Upper lobe of right lung (tissue), 1 donor: ENCODE results near the gene EVL. TPM values are rescaled to one million over a fixed set of nuclear protein-coding genes. Genes with fewer than 3 reads are reported as not detected.
A peak's percentile ranks its signal among the peaks of the same experiment; 100 is the strongest.

ENCODE experiments used
- ATAC-seq: fragments of 200-7000 bp; cut with Tn5 transposase; one replicate; pipeline ENCODE4 v1.9.1; 2020; ENCODE audit warnings: mild to moderate bottlenecking, moderate library complexity
- DNase-seq: peaks from one replicate; pipeline ENCODE4 v3.0.0-alpha.2; 2020
- H3K27ac ChIP-seq: fragments of 200-600 bp; one replicate; pipeline ENCODE4 v1.8.0; 2022
- H3K27me3 ChIP-seq: fragments of 200-600 bp; one replicate; pipeline ENCODE4 v1.8.0; 2022; ENCODE audit warnings: mild to moderate bottlenecking
- H3K36me3 ChIP-seq: fragments of 200-600 bp; one replicate; pipeline ENCODE4 v1.8.0; 2022
- H3K4me1 ChIP-seq: fragments of 200-600 bp; one replicate; pipeline ENCODE4 v1.8.0; 2022
- H3K4me3 ChIP-seq: fragments of 200-600 bp; one replicate; pipeline ENCODE4 v1.8.0; 2022; ENCODE audit warnings: mild to moderate bottlenecking
- H3K9me3 ChIP-seq: fragments of 200-600 bp; one replicate; pipeline ENCODE4 v1.8.0; 2022
- intact Hi-C: fragments of 100-400 bp; cut with DNase I; formaldehyde crosslinking; loops from one replicate; pipeline ENCODE4 v1.11.0; 2022
- total RNA-seq: library from RNA; stranded (reverse); fragmentation: NEBNext Ultra II Directional; extraction: Animal tissue kit (Norgen Biotek cat#: 25700); gene quantifications from one replicate; pipeline ENCODE4 v1.2.1, GENCODE V29; 2021
- TF ChIP-seq, protein P1 (sequence below): fragments of 200-600 bp; IDR thresholded peaks from one replicate; pipeline ENCODE4 v1.8.0; 2022; ENCODE audit warnings: antibody characterized with exemption
- donor health status: DM: no; HTN: yes; CAD: no; lungs with severe emphysema.

The EVL gene
- total RNA-seq, 1 donor from 2014 or later: 206 TPM

GRCh38 chr14:100054316-100055075, 10.7 kb upstream of the EVL start:
- no peak overlapping the region for H3K27ac ChIP-seq
- TF ChIP-seq, protein P1, sequence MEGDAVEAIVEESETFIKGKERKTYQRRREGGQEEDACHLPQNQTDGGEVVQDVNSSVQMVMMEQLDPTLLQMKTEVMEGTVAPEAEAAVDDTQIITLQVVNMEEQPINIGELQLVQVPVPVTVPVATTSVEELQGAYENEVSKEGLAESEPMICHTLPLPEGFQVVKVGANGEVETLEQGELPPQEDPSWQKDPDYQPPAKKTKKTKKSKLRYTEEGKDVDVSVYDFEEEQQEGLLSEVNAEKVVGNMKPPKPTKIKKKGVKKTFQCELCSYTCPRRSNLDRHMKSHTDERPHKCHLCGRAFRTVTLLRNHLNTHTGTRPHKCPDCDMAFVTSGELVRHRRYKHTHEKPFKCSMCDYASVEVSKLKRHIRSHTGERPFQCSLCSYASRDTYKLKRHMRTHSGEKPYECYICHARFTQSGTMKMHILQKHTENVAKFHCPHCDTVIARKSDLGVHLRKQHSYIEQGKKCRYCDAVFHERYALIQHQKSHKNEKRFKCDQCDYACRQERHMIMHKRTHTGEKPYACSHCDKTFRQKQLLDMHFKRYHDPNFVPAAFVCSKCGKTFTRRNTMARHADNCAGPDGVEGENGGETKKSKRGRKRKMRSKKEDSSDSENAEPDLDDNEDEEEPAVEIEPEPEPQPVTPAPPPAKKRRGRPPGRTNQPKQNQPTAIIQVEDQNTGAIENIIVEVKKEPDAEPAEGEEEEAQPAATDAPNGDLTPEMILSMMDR: no peak
- no peaks in the 10 kb centered on the region for H3K27me3 ChIP-seq
- H3K9me3 ChIP-seq: no peaks in the 10 kb centered on the region
- H3K4me1 ChIP-seq: peaks cover 17% of the 10 kb centered on the region
- DNase-seq: no peak
- intact Hi-C loops: no loop called here
- no peak for ATAC-seq
- H3K36me3 ChIP-seq: no peaks in the 10 kb centered on the region
- no peak overlapping the region for H3K4me3 ChIP-seq

DNA sequence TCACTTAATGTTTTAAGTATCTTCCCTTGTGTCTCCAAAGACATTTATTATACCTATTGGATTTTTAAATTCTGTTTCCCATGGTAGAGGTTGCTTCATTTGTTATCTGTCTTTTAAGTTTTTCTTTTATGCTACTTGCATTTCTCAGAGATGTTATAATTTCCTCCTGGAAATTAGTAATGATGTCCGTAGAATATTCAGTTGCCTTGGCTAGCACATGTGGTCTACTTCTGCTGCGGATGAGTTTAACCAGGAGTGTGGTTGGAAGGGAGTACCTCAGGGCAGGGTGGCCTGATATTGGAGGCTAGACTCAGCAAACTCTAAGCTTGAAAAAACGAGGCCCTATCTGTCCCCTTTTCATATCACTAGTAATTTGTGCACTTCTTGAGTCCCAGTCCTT, 8.8 kb upstream of the EVL start:
- no peaks in the 10 kb centered on the region for H3K36me3 ChIP-seq
- no peak for DNase-seq
- H3K4me1 ChIP-seq: peaks cover 17% of the 10 kb centered on the region
- no peak overlapping the region for H3K4me3 ChIP-seq
- intact Hi-C loops: no loop called here
- TF ChIP-seq, protein P1: no peak
- H3K27ac ChIP-seq: no peak overlapping the region
- H3K9me3 ChIP-seq: no peaks in the 10 kb centered on the region
- no peaks in the 10 kb centered on the region for H3K27me3 ChIP-seq
- ATAC-seq: no peak

- intact Hi-C loops: no loop called here
- H3K27ac ChIP-seq: no peak overlapping the region
- DNase-seq (no peak), ATAC-seq (peak; percentile 57)
- TF ChIP-seq, protein P1: peak; percentile 33
- no peaks in the 10 kb centered on the region for H3K27me3 ChIP-seq
- no peaks in the 10 kb centered on the region for H3K36me3 ChIP-seq
- H3K4me1 ChIP-seq: peaks cover 17% of the 10 kb centered on the region
- no peaks in the 10 kb centered on the region for H3K9me3 ChIP-seq
- no peak overlapping the region for H3K4me3 ChIP-seq
Measured at GRCh38 chr14:100056964-100057795, 8.0 kb upstream of the EVL start.

- H3K36me3 ChIP-seq: no peaks in the 10 kb centered on the region
- DNase-seq: no peak
- H3K4me3 ChIP-seq: no peak overlapping the region
- no peaks in the 10 kb centered on the region for H3K27me3 ChIP-seq
- H3K27ac ChIP-seq: no peak overlapping the region
- ATAC-seq: no peak
- H3K4me1 ChIP-seq: peaks cover 17% of the 10 kb centered on the region
- intact Hi-C loops: no loop called here
- TF ChIP-seq, protein P1: no peak
- no peaks in the 10 kb centered on the region for H3K9me3 ChIP-seq
Measured at GRCh38 chr14:100058777-100059437, 6.3 kb upstream of the EVL start.

DNA sequence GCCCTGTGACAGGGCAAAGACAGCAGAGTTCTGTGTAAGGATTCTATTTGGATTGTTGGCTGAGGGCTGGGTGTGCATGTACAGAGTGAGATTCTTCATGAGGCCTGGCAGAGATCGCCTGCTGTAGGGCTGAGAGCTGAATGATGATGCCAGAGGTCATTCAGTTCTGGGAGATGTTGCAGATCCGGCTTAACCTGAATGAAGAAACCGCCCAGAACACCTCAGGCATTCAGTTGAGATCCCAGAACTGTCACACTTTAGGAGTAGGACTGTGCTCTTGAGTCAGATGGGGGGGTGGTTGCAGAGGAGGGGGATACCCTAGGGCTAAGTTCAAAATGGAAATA, 5.8 kb upstream of the EVL start:
- peak; percentile 23 for ATAC-seq
- intact Hi-C loops: no loop called here
- no peaks in the 10 kb centered on the region for H3K9me3 ChIP-seq

More for the DNA sequence above, 5.8 kb upstream of the EVL start:
- no peaks in the 10 kb centered on the region for H3K27me3 ChIP-seq
- no peak overlapping the region for H3K4me3 ChIP-seq
- H3K36me3 ChIP-seq: no peaks in the 10 kb centered on the region
- no peak overlapping the region for H3K27ac ChIP-seq
- TF ChIP-seq, protein P1: no peak
- DNase-seq: no peak
- H3K4me1 ChIP-seq: peaks cover 21% of the 10 kb centered on the region
